ENCODE data around the gene LHFPL3. TPM values are rescaled to one million over a fixed set of nuclear protein-coding genes. Genes with fewer than 3 reads are reported as not detected.

LHFPL3 gene
- total RNA-seq, 1 donor from 2014 or later: 0.30 TPM

DNA sequence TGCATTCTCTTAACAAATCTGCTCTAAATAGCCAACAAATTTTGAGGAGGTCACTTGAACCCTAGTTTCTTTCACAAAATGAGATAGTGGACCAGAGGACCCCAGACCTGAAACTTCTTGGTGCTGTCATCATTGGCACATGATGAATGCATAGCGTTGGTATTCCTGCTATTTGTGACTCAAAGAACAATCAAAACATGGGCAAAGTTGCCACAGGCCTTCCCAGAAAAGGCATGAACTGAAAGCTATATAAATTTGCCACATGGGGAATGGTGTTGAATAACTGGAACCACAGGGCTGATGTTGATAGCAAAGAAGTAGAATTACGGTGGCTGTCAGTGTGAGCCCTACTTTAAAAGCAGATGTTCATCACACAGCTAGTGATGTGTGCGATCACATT, 465.8 kb downstream of the LHFPL3 start:
- H3K4me3 Mint-ChIP-seq: no peak overlapping the region
- Histone ChIP-seq H4K20me1 (ENCODE audit: low read depth) (no peaks in the 10 kb centered on the region), H3F3A (ENCODE audit: low read depth) (no peaks in the 10 kb centered on the region), H3K79me2 (ENCODE audit: low read depth) (no peaks in the 10 kb centered on the region), H3K36me3 (no peaks in the 10 kb centered on the region), H2AFZ (replicated peaks) (no peak overlapping the region), H3K4me1 (peaks cover 27% of the 10 kb centered on the region), H3K9me3 (ENCODE audit: low read depth) (no peaks in the 10 kb centered on the region), H3K27me3 (no peaks in the 10 kb centered on the region), H3K27ac (no peak overlapping the region), H3K4me3 (no peak overlapping the region), H3K4me2 (no peak overlapping the region), H3K9ac (no peak overlapping the region)
- no peaks in the 10 kb centered on the region for H3K9me3 Mint-ChIP-seq
- H3K27me3 Mint-ChIP-seq (ENCODE audit: insufficient read depth, low read depth): no peaks in the 10 kb centered on the region
- DNase-seq (ENCODE audit: low spot score): no peak
- no peak for TF ChIP-seq CTCF (IDR thresholded peaks at IDR 0.05)
- no peak for TF ChIP-seq EZH2phosphoT487 (IDR thresholded peaks at IDR 0.05)
- no peak for TF ChIP-seq EZH2 (IDR thresholded peaks at IDR 0.05)
- H3K27ac Mint-ChIP-seq: no peak overlapping the region
- peaks cover 18% of the 10 kb centered on the region for H3K4me1 Mint-ChIP-seq
- H3K36me3 Mint-ChIP-seq: no peaks in the 10 kb centered on the region

- Histone ChIP-seq H3K4me2 (no peak overlapping the region), H3K79me2 (ENCODE audit: low read depth) (no peaks in the 10 kb centered on the region), H3K9me3 (ENCODE audit: low read depth) (no peaks in the 10 kb centered on the region), H3K4me3 (no peak overlapping the region), H3K27ac (no peak overlapping the region), H3F3A (ENCODE audit: low read depth) (no peaks in the 10 kb centered on the region), H3K9ac (no peak overlapping the region), H4K20me1 (ENCODE audit: low read depth) (no peaks in the 10 kb centered on the region), H2AFZ (replicated peaks) (no peak overlapping the region), H3K27me3 (no peaks in the 10 kb centered on the region), H3K4me1 (peaks cover 27% of the 10 kb centered on the region), H3K36me3 (no peaks in the 10 kb centered on the region)
- Mint-ChIP-seq H3K27me3 (ENCODE audit: insufficient read depth, low read depth) (no peaks in the 10 kb centered on the region), H3K27ac (no peak overlapping the region), H3K4me3 (no peak overlapping the region), H3K36me3 (no peaks in the 10 kb centered on the region), H3K9me3 (no peaks in the 10 kb centered on the region), H3K4me1 (peaks cover 18% of the 10 kb centered on the region)
- TF ChIP-seq CTCF (IDR thresholded peaks at IDR 0.05): no peak
- no peak for TF ChIP-seq EZH2phosphoT487 (IDR thresholded peaks at IDR 0.05)
- TF ChIP-seq EZH2 (IDR thresholded peaks at IDR 0.05): no peak
- DNase-seq (ENCODE audit: low spot score): no peak
Measured at GRCh38 chr7:104794589-104794988, 466.2 kb downstream of the LHFPL3 start.

- peak overlapping the region; percentile 10 for H2AFZ ChIP-seq (replicated peaks)
- H3K27me3 Mint-ChIP-seq (ENCODE audit: insufficient read depth, low read depth): no peaks in the 10 kb centered on the region
- H3K27me3 ChIP-seq: no peaks in the 10 kb centered on the region
- H3K9me3 ChIP-seq (ENCODE audit: low read depth): no peaks in the 10 kb centered on the region
- no peak overlapping the region for H3K4me3 Mint-ChIP-seq
- no peak for DNase-seq (ENCODE audit: low spot score)
- peaks cover 27% of the 10 kb centered on the region for H3K4me1 ChIP-seq
- no peaks in the 10 kb centered on the region for H3K36me3 ChIP-seq
- no peaks in the 10 kb centered on the region for H3K9me3 Mint-ChIP-seq
- H3K36me3 Mint-ChIP-seq: no peaks in the 10 kb centered on the region
- no peak for TF ChIP-seq EZH2 (IDR thresholded peaks at IDR 0.05)
- TF ChIP-seq EZH2phosphoT487 (IDR thresholded peaks at IDR 0.05): no peak
- no peak for TF ChIP-seq CTCF (IDR thresholded peaks at IDR 0.05)
- peak overlapping the region; percentile 34 for H3K27ac Mint-ChIP-seq
- no peaks in the 10 kb centered on the region for H3K79me2 ChIP-seq (ENCODE audit: low read depth)
- H3K4me2 ChIP-seq: no peak overlapping the region
- no peaks in the 10 kb centered on the region for H4K20me1 ChIP-seq (ENCODE audit: low read depth)
- no peak overlapping the region for H3K4me3 ChIP-seq
- H3K27ac ChIP-seq: no peak overlapping the region
- H3K4me1 Mint-ChIP-seq: peaks cover 18% of the 10 kb centered on the region
- H3K9ac ChIP-seq: no peak overlapping the region
- H3F3A ChIP-seq (ENCODE audit: low read depth): no peaks in the 10 kb centered on the region
Measured at GRCh38 chr7:104795086-104795485, 466.7 kb downstream of the LHFPL3 start.
